GM21447 (cell line): Measurements from ENCODE around the gene KCTD1.

Experiments used
- ATAC-seq: cut with Tn5 transposase; IDR thresholded peaks from one replicate; pipeline ENCODE4 v1.9.1; 2021; ENCODE audit not compliant: unreplicated experiment

The KCTD1 gene

DNA sequence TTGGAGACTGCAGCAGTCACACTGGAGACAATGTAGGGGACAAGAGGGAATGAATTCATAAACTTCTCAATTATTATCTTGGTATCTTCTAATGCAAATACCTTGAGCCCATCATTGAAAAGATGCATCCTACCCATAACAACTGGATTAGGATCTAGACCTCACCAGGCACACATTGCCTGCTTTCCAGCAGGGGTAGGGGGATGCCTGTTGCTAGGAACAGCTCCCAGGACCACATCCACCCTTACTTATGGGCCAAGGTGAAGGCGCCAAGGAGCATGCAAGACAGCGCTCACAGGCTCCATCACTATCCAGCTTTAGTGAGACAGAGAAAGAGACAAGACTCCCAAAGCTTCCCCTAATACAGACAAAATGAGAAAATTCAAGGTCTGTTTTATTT, 24.4 kb downstream of the KCTD1 start:
- no peak for ATAC-seq

- no peak for ATAC-seq
Observed at GRCh38 chr18:26521617-26522016, 26.7 kb downstream of the KCTD1 start.

DNA sequence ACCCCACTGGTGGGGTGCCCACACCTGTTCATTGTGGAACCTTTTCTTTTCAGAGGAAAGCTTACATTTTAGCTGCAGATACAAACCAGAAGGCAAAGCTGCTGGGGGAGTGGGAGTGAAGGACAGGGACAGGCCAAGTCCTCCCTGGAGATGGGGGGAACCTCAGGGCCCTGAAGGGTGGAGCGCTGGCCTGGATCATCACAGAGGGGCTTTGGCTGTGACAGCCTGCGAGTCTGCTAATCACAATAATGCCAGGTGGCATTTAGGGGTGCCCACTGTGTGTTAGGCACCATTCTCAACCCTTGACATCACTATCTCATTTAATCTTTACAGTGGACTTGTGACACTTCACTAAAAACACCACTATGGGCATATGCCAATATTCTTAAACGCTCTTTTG, 27.4 kb downstream of the KCTD1 start:
- no peak for ATAC-seq

- no peak for ATAC-seq
Observed at GRCh38 chr18:26519114-26519513, 29.2 kb downstream of the KCTD1 start.

DNA sequence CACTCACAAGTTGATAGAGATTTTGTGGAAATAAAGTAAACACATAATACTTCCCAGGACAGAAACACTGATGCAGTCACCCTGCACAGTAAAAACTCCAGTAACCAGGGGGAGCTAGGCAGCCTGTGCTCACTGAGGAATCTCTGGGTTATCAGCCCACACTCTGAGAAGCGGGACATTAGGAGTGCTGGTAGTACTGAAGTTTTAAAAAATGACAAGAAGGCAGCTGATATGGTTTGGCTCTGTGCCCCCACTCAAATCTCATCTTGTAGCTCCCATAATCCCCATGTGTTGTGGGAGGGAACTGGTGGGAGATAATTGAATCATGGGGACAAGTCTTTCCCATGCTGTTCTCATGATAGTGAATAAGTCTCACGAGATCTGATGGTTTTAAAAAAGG, 31.4 kb downstream of the KCTD1 start:
- ATAC-seq: no peak

- no peak for ATAC-seq
Observed at GRCh38 chr18:26515643-26516487, 32.5 kb downstream of the KCTD1 start.

- no peak for ATAC-seq
Observed at GRCh38 chr18:26511339-26512071, 36.8 kb downstream of the KCTD1 start.

DNA sequence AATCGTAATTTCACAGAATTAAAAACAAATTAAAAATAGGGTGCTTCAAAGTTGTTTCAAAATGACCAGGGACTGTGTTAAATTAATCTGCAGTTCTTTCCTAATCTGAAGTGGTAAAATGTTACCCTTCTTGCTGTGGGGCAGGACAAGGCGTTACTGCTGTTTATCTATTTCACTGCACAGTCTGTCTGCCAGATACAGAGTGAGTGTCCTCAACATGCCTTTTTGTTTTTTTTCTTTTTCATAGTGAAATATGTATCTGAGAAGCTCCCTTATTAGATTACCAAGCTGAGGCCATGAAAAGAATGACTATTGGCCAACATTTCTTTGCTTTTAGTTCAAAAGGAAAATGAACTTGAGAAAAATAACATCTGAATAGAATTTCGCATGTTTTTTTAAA, 38.0 kb downstream of the KCTD1 start:
- no peak for ATAC-seq

DNA sequence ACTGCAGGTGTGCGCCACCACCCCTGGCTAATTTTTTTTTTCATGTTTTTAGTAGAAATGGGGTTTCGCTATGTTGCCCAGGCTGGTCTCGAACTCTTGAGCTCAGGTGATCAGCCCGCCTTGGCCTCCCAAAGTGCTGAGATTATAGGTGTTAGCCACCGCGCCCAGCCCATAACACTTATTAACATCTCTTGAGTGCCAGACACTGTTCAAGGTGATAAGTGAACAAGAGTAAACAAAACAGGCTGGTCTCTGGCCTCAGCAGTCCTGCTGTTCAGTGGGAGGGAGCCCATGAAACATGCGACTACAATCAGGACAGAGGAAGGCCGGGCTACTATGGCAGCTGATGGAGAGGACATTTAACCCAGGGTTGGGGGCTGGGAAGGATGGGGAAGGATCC, 42.3 kb downstream of the KCTD1 start:
- no peak for ATAC-seq

- no peak for ATAC-seq
Observed at GRCh38 chr18:26504831-26505230, 43.5 kb downstream of the KCTD1 start.

DNA sequence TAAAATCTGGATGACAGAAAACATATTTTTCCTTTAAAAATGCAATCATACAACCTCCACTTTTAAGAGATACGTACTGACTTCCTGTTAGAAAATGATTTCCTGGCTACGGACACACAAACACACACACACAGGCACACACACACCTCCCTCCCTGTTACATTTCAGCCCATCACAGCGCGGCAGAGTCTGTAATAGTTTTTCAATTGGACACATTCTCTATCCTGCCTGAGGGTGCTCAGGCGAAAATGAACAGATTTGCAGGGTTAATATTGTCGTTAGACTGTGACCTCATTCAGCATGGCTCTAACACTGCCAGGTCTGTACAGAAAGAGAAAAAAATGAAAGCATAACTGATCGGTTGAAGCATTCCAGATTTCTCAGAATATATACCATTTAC, 45.0 kb downstream of the KCTD1 start:
- no peak for ATAC-seq

GRCh38 chr18:26502823-26503222, 45.5 kb downstream of the KCTD1 start:
- ATAC-seq: no peak

- ATAC-seq: no peak
Observed at GRCh38 chr18:26497866-26498265, 50.5 kb downstream of the KCTD1 start.

- ATAC-seq: no peak
Observed at GRCh38 chr18:26496528-26496927, 51.8 kb downstream of the KCTD1 start.

DNA sequence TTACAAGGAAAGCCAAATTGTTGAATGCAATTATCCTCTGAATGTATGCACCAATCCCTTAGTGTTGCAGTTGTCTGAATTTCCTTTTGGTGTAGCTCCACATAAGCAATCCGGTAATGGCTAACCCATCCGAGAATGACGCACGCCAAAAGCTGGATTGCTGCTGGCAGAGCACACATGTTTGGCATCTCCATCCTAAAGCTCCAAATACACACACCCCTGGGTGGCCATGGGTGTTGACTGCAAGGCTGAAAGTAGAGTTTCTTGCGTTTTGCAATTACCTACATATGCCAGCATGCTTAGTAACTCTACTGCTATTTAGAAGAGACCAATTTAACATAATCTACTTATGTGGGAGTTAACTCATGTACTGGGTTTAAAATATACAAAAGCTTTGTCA, 53.1 kb downstream of the KCTD1 start:
- no peak for ATAC-seq

- no peak for ATAC-seq
Observed at GRCh38 chr18:26493021-26493420, 55.3 kb downstream of the KCTD1 start.

DNA sequence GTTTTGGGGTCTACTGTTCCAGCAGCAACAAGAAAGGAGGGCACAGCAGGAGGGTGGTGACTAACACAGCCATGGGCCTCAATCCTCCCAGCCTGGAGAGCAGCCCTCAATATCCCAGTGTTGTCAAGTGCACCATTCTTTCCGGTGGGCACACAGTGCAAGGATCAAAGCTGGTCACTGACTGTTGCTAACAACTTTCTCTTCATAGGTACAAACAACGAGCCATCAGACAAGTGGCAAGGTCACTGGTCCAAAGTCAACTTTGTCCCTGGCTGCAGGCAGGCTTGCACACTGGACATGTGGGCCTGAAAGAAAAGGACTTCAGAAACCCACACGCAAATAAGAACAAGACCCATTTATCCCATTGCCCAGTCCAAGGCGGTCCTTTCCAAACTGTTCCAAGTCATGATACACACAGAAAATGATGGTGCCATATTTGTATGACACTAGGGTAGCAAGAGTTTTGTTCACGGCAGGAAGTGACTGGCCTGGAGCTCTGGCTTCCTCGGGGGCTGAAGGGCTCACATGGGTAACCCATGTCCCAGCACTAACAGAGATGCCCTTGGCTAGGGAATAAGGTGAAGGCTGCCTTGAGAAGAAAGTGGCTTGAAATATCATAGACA, 57.0 kb downstream of the KCTD1 start:
- ATAC-seq: no peak

DNA sequence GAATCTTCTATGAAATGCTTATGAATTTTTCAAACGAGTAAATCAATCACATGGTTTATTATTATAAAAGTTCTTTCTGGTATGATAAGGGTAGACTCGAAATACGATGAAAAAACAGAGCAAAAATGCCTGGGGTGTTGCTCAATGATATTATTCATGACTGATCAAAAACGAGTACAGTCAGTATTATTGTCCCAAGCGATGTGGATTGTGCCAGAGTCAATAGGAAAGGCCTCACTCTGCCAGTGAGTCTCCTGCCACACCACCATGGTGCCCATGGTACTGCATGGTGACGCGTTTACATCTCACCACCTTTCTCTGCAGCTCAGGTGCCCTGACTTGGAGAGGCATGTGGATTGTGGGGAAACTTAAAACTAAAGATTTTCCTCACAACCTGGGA, 58.5 kb downstream of the KCTD1 start:
- no peak for ATAC-seq

DNA sequence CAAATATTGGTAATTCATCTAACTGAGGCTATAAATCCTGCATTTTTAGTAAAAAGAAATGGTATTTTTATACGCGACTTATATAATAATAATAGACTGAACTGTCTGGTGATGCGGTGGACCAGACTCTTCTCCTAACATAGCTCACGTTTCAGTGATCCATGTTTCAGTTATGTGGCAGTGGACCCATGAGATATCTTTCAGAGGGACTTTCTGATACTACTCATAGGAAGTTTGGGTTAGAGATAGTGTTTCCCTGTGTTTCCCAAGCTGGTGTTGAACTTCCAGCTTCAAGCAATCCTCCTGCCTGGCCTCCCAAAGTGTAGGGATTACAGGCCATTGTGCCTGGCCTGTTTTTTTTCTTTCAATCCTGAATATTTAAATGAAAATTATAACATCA, 59.2 kb downstream of the KCTD1 start:
- ATAC-seq: no peak

DNA sequence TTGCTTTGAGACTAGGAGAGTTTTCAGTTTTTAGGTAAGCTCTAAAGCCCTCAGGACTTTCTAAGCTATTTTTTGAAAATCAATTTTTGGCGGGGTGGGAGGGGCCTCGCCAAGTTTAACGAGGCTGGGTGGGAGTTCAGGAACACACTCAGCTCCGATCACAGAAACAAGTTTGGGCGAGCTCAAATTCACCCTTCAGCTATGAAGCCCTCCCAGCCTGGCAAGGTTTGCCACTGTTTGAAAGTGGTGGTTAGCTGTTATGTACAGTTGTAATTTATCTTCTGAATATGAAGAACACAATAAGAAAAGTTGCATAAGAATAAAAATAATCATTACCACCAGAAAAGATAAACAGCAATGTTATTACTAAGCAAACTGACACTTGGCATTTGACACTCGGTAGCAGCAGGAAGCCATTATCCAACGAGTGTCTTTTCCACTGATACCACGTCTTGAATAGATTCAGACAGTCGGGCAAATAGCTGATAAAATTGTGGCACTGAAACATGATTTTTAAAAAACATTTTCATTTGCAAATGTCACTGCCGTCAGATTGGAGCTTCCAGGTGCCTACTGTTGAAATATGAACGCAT, 59.8 kb downstream of the KCTD1 start:
- no peak for ATAC-seq

GRCh38 chr18:26487437-26487836, 60.9 kb downstream of the KCTD1 start:
- peak; percentile 81 for ATAC-seq

GRCh38 chr18:26483633-26484032, 64.7 kb downstream of the KCTD1 start:
- no peak for ATAC-seq
